SK-N-SH treated with all-trans-retinoic acid at 6 μM for 48 hours (cell line): ENCODE results near the gene FRRS1.

Experiments used
- ATAC-seq: fragments of 200-7000 bp; cut with Tn5 transposase; 3 replicates; pipeline ENCODE4 v1.9.1; 2020; ENCODE audit warnings: mild to moderate bottlenecking, moderate library complexity
- ARNTL ChIP-seq: fragments of 450-650 bp; formaldehyde crosslinking; IDR thresholded peaks from 2 replicates; pipeline ENCODE4 v1.5.0; 2020; ENCODE audit warnings: low read depth, mild to moderate bottlenecking, moderate library complexity, borderline replicate concordance
- BACH2 ChIP-seq: fragments of 250-450 bp; sonication (Bioruptor Pico); IDR thresholded peaks from 2 replicates; pipeline ENCODE4 v1.9.0; 2021; ENCODE audit warnings: mild to moderate bottlenecking, borderline replicate concordance
- ESRRG ChIP-seq: fragments of 250-450 bp; sonication (Bioruptor Pico); IDR thresholded peaks from 2 replicates; pipeline ENCODE4 v1.6.1; 2021; ENCODE audit warnings: mild to moderate bottlenecking
- ISL1 ChIP-seq: fragments of 250-450 bp; sonication (Bioruptor Pico); IDR thresholded peaks from 2 replicates; pipeline ENCODE4 v2.1.2; 2022; ENCODE audit warnings: mild to moderate bottlenecking, moderate library complexity
- OSR1 ChIP-seq: fragments of 250-450 bp; sonication (Bioruptor Pico); IDR thresholded peaks from 2 replicates; pipeline ENCODE4 v1.8.0; 2022; ENCODE audit warnings: moderate library complexity, mild to moderate bottlenecking, inconsistent platforms
- RARB ChIP-seq: fragments of 250-450 bp; sonication (Bioruptor Pico); IDR thresholded peaks from 2 replicates; pipeline ENCODE4 v1.8.0; 2021; ENCODE audit warnings: mild to moderate bottlenecking, moderate library complexity
- SNAI2 ChIP-seq: fragments of 250-450 bp; sonication (Bioruptor Pico); IDR thresholded peaks from 2 replicates; pipeline ENCODE4 v1.5.0; 2020; ENCODE audit warnings: mild to moderate bottlenecking, moderate library complexity
- TCF4 ChIP-seq: fragments of 250-450 bp; sonication (Bioruptor Pico); IDR thresholded peaks from 2 replicates; pipeline ENCODE4 v1.8.0; 2021; ENCODE audit warnings: mild to moderate bottlenecking, moderate library complexity, borderline replicate concordance
- TOX ChIP-seq: fragments of 250-450 bp; sonication (Bioruptor Pico); IDR thresholded peaks from 2 replicates; pipeline ENCODE4 v1.8.0; 2021; ENCODE audit warnings: mild to moderate bottlenecking, moderate library complexity, borderline replicate concordance
- ZC3H10 ChIP-seq: fragments of 250-450 bp; sonication (Bioruptor Pico); IDR thresholded peaks from 2 replicates; pipeline ENCODE4 v1.5.1; 2021; ENCODE audit warnings: mild to moderate bottlenecking, moderate library complexity
- ZFP3 ChIP-seq: fragments of 250-450 bp; sonication (Bioruptor Pico); IDR thresholded peaks from 2 replicates; pipeline ENCODE4 v1.5.0; 2020; ENCODE audit warnings: mild to moderate bottlenecking, moderate library complexity
- ZFP30 ChIP-seq: fragments of 450-650 bp; formaldehyde crosslinking; IDR thresholded peaks from 2 replicates; pipeline ENCODE4 v1.5.0; 2022; ENCODE audit warnings: mild to moderate bottlenecking, moderate library complexity
- ZNF8 ChIP-seq: fragments of 450-650 bp; formaldehyde crosslinking; IDR thresholded peaks from 2 replicates; pipeline ENCODE4 v1.5.0; 2020; ENCODE audit warnings: mild to moderate bottlenecking, moderate library complexity
- TF ChIP-seq, protein P1 (sequence below): fragments of 250-450 bp; sonication (Bioruptor Pico); IDR thresholded peaks from 2 replicates; pipeline ENCODE4 v1.5.1; 2020; ENCODE audit warnings: low read depth, mild to moderate bottlenecking, moderate library complexity
- TF ChIP-seq, protein P2 (sequence below): fragments of 250-450 bp; sonication (Bioruptor Pico); IDR thresholded peaks from 2 replicates; pipeline ENCODE4 v1.8.0; 2020; ENCODE audit warnings: mild to moderate bottlenecking, moderate library complexity, borderline replicate concordance
- TF ChIP-seq, protein P3 (sequence below): fragments of 250-450 bp; sonication (Bioruptor Pico); IDR thresholded peaks from 2 replicates; pipeline ENCODE4 v1.8.0; 2021; ENCODE audit warnings: low read depth, mild to moderate bottlenecking, moderate library complexity, borderline replicate concordance
- TF ChIP-seq, protein P4 (sequence below): fragments of 250-450 bp; sonication (Bioruptor Pico); IDR thresholded peaks from 2 replicates; pipeline ENCODE4 v1.5.0; 2020; ENCODE audit warnings: mild to moderate bottlenecking, moderate library complexity

Gene FRRS1

DNA sequence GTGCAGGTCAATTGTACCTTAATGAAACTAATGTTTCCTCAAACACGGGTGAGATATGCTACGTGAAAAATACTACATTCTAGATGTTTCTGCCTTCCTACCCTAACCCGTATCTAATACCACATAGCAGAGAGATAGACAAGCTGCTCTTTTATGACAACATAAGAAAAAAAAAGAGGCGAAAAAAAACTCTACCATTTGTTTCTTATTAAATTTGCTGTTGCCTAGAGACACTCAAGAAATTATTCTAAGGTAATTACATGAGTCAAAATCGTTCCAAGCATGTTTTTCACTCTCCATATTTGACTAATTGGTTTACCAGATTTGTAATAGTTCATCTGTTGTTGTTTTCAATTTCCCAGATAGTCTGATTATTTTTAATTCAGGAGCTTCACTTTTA, 93.1 kb downstream of the FRRS1 start:
- peak; percentile 65 for ATAC-seq
- TF ChIP-seq OSR1 (no peak), ISL1 (0 out of 2 replicates have a peak, but pooled peaks have one; percentile 21)

DNA sequence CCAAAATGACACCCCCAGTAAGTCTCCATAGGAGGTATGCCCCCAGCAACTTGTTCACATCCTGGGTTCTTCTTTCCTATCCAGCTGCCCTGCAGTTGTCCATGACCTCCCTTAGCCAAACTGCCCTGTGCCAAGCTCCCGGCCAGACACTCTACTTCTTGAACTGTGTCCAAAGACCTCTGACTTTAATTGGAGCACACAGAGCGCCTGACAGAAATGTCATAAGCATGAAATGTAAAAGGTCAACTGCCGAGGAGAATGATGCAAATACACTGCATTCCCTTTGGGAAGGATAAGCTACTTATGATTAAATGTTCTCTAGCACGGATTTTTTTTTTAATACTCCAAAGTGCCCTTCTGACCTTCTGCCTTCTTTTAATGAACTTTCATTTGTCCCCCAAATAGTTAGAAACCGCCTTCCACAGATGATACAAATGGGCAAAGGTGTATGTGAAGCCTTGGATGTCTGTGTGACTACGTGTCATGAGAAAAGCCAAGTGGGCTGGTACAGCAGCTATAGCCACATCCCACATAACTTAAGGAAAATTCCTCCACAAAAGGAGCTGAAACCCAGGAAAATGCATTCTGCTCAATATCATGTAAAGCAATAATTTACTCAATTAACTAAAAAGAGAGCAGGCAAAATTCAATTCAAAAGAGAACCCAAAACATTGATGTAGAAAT, 93.8 kb downstream of the FRRS1 start:
- TF ChIP-seq ESRRG (CRISPR knock-in tag) (no peak), ZFP30 (CRISPR knock-in tag) (no peak), ISL1 (no peak), ZNF8 (CRISPR knock-in tag) (no peak), RARB (no peak), SNAI2 (no peak), ARNTL (CRISPR knock-in tag) (no peak), ZC3H10 (CRISPR knock-in tag) (no peak), TOX (CRISPR knock-in tag) (no peak), BACH2 (no peak), TCF4 (CRISPR knock-in tag) (no peak)
- TF ChIP-seq, protein P1, sequence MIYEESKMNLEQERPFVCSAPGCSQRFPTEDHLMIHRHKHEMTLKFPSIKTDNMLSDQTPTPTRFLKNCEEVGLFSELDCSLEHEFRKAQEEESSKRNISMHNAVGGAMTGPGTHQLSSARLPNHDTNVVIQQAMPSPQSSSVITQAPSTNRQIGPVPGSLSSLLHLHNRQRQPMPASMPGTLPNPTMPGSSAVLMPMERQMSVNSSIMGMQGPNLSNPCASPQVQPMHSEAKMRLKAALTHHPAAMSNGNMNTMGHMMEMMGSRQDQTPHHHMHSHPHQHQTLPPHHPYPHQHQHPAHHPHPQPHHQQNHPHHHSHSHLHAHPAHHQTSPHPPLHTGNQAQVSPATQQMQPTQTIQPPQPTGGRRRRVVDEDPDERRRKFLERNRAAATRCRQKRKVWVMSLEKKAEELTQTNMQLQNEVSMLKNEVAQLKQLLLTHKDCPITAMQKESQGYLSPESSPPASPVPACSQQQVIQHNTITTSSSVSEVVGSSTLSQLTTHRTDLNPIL (CRISPR knock-in tag), result no peak
- TF ChIP-seq, protein P2, sequence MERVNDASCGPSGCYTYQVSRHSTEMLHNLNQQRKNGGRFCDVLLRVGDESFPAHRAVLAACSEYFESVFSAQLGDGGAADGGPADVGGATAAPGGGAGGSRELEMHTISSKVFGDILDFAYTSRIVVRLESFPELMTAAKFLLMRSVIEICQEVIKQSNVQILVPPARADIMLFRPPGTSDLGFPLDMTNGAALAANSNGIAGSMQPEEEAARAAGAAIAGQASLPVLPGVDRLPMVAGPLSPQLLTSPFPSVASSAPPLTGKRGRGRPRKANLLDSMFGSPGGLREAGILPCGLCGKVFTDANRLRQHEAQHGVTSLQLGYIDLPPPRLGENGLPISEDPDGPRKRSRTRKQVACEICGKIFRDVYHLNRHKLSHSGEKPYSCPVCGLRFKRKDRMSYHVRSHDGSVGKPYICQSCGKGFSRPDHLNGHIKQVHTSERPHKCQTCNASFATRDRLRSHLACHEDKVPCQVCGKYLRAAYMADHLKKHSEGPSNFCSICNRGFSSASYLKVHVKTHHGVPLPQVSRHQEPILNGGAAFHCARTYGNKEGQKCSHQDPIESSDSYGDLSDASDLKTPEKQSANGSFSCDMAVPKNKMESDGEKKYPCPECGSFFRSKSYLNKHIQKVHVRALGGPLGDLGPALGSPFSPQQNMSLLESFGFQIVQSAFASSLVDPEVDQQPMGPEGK, result no peak
- TF ChIP-seq, protein P3, sequence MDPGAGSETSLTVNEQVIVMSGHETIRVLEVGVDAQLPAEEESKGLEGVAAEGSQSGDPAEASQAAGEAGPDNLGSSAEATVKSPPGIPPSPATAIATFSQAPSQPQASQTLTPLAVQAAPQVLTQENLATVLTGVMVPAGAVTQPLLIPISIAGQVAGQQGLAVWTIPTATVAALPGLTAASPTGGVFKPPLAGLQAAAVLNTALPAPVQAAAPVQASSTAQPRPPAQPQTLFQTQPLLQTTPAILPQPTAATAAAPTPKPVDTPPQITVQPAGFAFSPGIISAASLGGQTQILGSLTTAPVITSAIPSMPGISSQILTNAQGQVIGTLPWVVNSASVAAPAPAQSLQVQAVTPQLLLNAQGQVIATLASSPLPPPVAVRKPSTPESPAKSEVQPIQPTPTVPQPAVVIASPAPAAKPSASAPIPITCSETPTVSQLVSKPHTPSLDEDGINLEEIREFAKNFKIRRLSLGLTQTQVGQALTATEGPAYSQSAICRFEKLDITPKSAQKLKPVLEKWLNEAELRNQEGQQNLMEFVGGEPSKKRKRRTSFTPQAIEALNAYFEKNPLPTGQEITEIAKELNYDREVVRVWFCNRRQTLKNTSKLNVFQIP (CRISPR knock-in tag), result no peak
- TF ChIP-seq, protein P4, sequence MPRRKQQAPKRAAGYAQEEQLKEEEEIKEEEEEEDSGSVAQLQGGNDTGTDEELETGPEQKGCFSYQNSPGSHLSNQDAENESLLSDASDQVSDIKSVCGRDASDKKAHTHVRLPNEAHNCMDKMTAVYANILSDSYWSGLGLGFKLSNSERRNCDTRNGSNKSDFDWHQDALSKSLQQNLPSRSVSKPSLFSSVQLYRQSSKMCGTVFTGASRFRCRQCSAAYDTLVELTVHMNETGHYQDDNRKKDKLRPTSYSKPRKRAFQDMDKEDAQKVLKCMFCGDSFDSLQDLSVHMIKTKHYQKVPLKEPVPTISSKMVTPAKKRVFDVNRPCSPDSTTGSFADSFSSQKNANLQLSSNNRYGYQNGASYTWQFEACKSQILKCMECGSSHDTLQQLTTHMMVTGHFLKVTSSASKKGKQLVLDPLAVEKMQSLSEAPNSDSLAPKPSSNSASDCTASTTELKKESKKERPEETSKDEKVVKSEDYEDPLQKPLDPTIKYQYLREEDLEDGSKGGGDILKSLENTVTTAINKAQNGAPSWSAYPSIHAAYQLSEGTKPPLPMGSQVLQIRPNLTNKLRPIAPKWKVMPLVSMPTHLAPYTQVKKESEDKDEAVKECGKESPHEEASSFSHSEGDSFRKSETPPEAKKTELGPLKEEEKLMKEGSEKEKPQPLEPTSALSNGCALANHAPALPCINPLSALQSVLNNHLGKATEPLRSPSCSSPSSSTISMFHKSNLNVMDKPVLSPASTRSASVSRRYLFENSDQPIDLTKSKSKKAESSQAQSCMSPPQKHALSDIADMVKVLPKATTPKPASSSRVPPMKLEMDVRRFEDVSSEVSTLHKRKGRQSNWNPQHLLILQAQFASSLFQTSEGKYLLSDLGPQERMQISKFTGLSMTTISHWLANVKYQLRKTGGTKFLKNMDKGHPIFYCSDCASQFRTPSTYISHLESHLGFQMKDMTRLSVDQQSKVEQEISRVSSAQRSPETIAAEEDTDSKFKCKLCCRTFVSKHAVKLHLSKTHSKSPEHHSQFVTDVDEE (CRISPR knock-in tag), result no peak
- peak; percentile 56 for ATAC-seq

DNA sequence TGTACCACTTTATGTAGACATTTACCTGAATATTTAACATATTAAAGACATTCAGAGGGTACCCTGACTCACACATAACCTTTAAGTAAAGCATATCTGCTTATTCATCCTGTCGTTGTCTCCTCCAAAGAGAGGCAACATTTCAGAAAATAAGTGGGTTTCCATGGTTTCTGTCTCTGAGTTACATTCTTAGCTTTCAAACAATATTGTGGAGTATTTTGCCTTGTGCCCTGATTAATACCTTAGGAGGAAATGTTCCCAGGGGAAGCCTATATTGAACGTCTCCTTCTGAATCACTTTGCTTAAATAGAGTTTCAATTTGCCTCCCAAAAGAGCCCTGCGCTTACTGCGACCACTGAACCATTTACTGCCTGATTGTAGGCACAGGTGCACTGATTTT, 94.4 kb downstream of the FRRS1 start:
- no peak for TF ChIP-seq ZFP3 (CRISPR knock-in tag)
- no peak for TF ChIP-seq ZFP30 (CRISPR knock-in tag)
- no peak for TF ChIP-seq ZC3H10 (CRISPR knock-in tag)
- TF ChIP-seq, protein P4 (CRISPR knock-in tag), result no peak
- TF ChIP-seq, protein P3 (CRISPR knock-in tag), result no peak
- TF ChIP-seq, protein P1 (CRISPR knock-in tag), result no peak
- peak; percentile 48; the same call in 2 of the 3 replicates for ATAC-seq
